HEK293T (cell line): ENCODE measurements around the gene PCBP2.

Experiments
- CTCF ChIA-PET: fragments of 350-600 bp; formaldehyde crosslinking; extraction: SDS; loops from one replicate; lab custom pipeline; 2021; ENCODE audit warnings: antibody characterized with exemption, inconsistent platforms; lab: Yijun Ruan, JAX
- POLR2A ChIA-PET: fragments of 350-600 bp; formaldehyde crosslinking; extraction: SDS; loops from one replicate; lab custom pipeline; 2020; ENCODE audit warnings: antibody characterized with exemption, inconsistent platforms; lab: Yijun Ruan, JAX
- DNase-seq: peaks from one replicate; pipeline ENCODE4 v3.0.0; 2012; ENCODE audit warnings: mixed read lengths; ENCODE audit errors: extremely low spot score
- ARNT ChIP-seq: fragments of 450-650 bp; IDR thresholded peaks from 2 replicates; pipeline ENCODE4 v1.6.1; 2017; ENCODE audit warnings: mild to moderate bottlenecking
- BHLHE40 ChIP-seq: fragments of 450-650 bp; IDR thresholded peaks from 2 replicates; pipeline ENCODE4 v1.6.1; 2016; ENCODE audit warnings: mild to moderate bottlenecking, moderate library complexity, borderline replicate concordance
- CTBP1 ChIP-seq: fragments of 450-650 bp; IDR thresholded peaks from 2 replicates; pipeline ENCODE4 v1.6.1; 2016; ENCODE audit warnings: borderline replicate concordance
- ELF4 ChIP-seq: fragments of 450-650 bp; IDR thresholded peaks from 2 replicates; pipeline ENCODE4 v1.6.1; 2017; ENCODE audit warnings: antibody characterized with exemption
- FOXA1 ChIP-seq: fragments of 450-650 bp; IDR thresholded peaks from 2 replicates; pipeline ENCODE4 v1.6.1; 2016; ENCODE audit warnings: mild to moderate bottlenecking
- FOXK2 ChIP-seq: fragments of 450-650 bp; IDR thresholded peaks from 2 replicates; pipeline ENCODE4 v1.6.1; 2016; ENCODE audit warnings: mild to moderate bottlenecking
- FOXM1 ChIP-seq: fragments of 450-650 bp; IDR thresholded peaks from 2 replicates; pipeline ENCODE4 v1.6.1; 2017; ENCODE audit warnings: mild to moderate bottlenecking, borderline replicate concordance
- HDGF ChIP-seq: fragments of 450-650 bp; IDR thresholded peaks from 2 replicates; pipeline ENCODE4 v1.6.1; 2017; ENCODE audit warnings: antibody characterized with exemption, borderline replicate concordance
- L3MBTL2 ChIP-seq: fragments of 450-650 bp; conservative IDR thresholded peaks from 2 replicates; pipeline ENCODE4 v1.6.1; 2016; ENCODE audit warnings: mild to moderate bottlenecking
- LEF1 ChIP-seq: fragments of 450-650 bp; IDR thresholded peaks from 2 replicates; pipeline ENCODE4 v1.6.1; 2017; ENCODE audit warnings: mild to moderate bottlenecking, borderline replicate concordance
- NFRKB ChIP-seq: fragments of 450-650 bp; IDR thresholded peaks from 2 replicates; pipeline ENCODE4 v1.6.1; 2016; ENCODE audit warnings: mild to moderate bottlenecking, moderate library complexity
- PKNOX1 ChIP-seq: fragments of 450-650 bp; IDR thresholded peaks from 2 replicates; pipeline ENCODE4 v1.6.1; 2016
- SP1 ChIP-seq: fragments of 450-650 bp; IDR thresholded peaks from 2 replicates; pipeline ENCODE4 v1.6.1; 2017
- SUZ12 ChIP-seq: fragments of 450-650 bp; IDR thresholded peaks from 2 replicates; pipeline ENCODE4 v1.6.1; 2016; ENCODE audit warnings: mild to moderate bottlenecking
- TARDBP ChIP-seq: fragments of 450-650 bp; IDR thresholded peaks from 2 replicates; pipeline ENCODE4 v1.6.1; 2016
- ZNF384 ChIP-seq: fragments of 450-650 bp; IDR thresholded peaks from 2 replicates; pipeline ENCODE4 v1.6.1; 2016

The PCBP2 gene

GRCh38 chr12:53502983-53503728, 51.3 kb downstream of the PCBP2 start:
- POLR2A ChIA-PET = interaction anchor here (1.0 to 5.8 kb wide), 2 partner anchors 168 to 181 kb away, joined by 3 to 81 read pairs; partner anchors contain the start of genes AAAS and SP7
- CTCF ChIA-PET = no interaction called here
- TF ChIP-seq PKNOX1 (no peak), L3MBTL2 (no peak), ELF4 (no peak), SUZ12 (no peak), FOXK2 (no peak), ZNF384 (no peak), NFRKB (no peak), TARDBP (no peak), ARNT (no peak), FOXM1 (no peak), SP1 (no peak), LEF1 (no peak), HDGF (no peak)
- no peak for DNase-seq

GRCh38 chr12:53504004-53504920, 52.4 kb downstream of the PCBP2 start:
- ChIA-PET POLR2A (interaction anchor here (1.0 to 1.1 kb wide), 2 partner anchors 123 to 169 kb away, joined by 3 read pairs; partner anchors contain the start of gene SP7), CTCF (interaction anchor here (0.9 kb wide), 1 partner anchor 152 kb away, joined by 3 read pairs; no protein-coding TSS in a partner anchor)
- DNase-seq = no peak
- TF ChIP-seq FOXA1 = no peak
- no peak for TF ChIP-seq NFRKB
- TF ChIP-seq LEF1 = no peak
- TF ChIP-seq ARNT = no peak
- no peak for TF ChIP-seq BHLHE40
- TF ChIP-seq SUZ12 = no peak
- TF ChIP-seq PKNOX1 = no peak
- no peak for TF ChIP-seq FOXK2
- no peak for TF ChIP-seq L3MBTL2
- TF ChIP-seq ZNF384 = no peak
- no peak for TF ChIP-seq ELF4
- TF ChIP-seq HDGF = no peak
- no peak for TF ChIP-seq TARDBP
- no peak for TF ChIP-seq SP1
- no peak for TF ChIP-seq CTBP1
- TF ChIP-seq FOXM1 = no peak

- ChIA-PET CTCF (no interaction called here), POLR2A (interaction anchor here (1.1 to 1.3 kb wide), 2 partner anchors 124 to 180 kb away, joined by 3 read pairs; no protein-coding TSS in a partner anchor)
- DNase-seq = no peak
- TF ChIP-seq BHLHE40 (no peak), PKNOX1 (no peak), ARNT (no peak), CTBP1 (no peak), LEF1 (no peak), ELF4 (no peak), HDGF (no peak), SUZ12 (no peak), FOXK2 (no peak), ZNF384 (no peak), NFRKB (no peak), FOXM1 (no peak), L3MBTL2 (no peak), FOXA1 (no peak), TARDBP (no peak), SP1 (no peak)
These were observed 53.2 kb downstream of the PCBP2 start for GRCh38 chr12:53505086-53505485.

GRCh38 chr12:53505555-53506449, 53.9 kb downstream of the PCBP2 start:
- ChIA-PET POLR2A (interaction anchor here (0.5 to 1.3 kb wide), 2 partner anchors 118 to 181 kb away, joined by 3 read pairs; no protein-coding TSS in a partner anchor), CTCF (no interaction called here)
- TF ChIP-seq ARNT = no peak
- TF ChIP-seq ZNF384 = no peak
- TF ChIP-seq SP1 = no peak
- TF ChIP-seq FOXA1 = no peak
- no peak for TF ChIP-seq ELF4
- TF ChIP-seq FOXM1 = no peak
- TF ChIP-seq CTBP1 = no peak

More at GRCh38 chr12:53505555-53506449, 53.9 kb downstream of the PCBP2 start:
- no peak for DNase-seq
